Right lobe of liver (tissue), 4 donors: Measurements from ENCODE around the gene RBM28.

Experiments used
- POLR2A ChIP-seq: fragments of 450-650 bp; IDR thresholded peaks from one replicate; pipeline ENCODE4 v1.6.1; 2017; ENCODE audit warnings: antibody characterized with exemption, mild to moderate bottlenecking
- TF ChIP-seq, protein P1 (sequence below), 4 donors: fragments of 200-600 bp in 3 of 4; fragments of 450-650 bp in 1 of 4; IDR thresholded peaks; one replicate each; pipeline versions ENCODE4 v1.5.1 to v1.8.0; 2016 to 2022; ENCODE audit warnings: antibody characterized with exemption in 4 of 4, mild to moderate bottlenecking in 2 of 4
- donor health status: DM: no; HTN: no; CAD: no.
- donor health status: DM: no; HTN: no; CAD: no.
- donor health status: DM: no; HTN: yes; CAD: no.

DNA sequence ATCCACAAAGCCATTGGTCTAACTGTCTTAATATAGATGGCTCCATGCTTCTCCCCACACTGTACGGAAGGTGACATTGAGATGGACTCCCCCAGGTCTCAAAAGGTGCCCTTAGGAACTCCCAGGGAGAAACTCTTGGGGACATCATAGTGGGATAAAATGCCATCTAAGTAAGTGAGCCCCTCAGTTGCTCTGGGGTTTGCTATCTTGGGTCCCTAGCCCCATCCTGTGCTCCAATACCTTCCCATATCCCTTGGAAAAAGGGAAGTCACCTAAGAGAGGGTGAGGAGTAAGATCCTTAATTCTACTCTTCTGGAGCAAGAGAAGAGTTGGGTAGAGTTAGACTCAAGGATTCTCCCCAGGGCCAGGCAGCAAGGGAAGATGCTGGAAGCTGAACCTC lies 9.9 kb upstream of the RBM28 start:
- TF ChIP-seq, protein P1, sequence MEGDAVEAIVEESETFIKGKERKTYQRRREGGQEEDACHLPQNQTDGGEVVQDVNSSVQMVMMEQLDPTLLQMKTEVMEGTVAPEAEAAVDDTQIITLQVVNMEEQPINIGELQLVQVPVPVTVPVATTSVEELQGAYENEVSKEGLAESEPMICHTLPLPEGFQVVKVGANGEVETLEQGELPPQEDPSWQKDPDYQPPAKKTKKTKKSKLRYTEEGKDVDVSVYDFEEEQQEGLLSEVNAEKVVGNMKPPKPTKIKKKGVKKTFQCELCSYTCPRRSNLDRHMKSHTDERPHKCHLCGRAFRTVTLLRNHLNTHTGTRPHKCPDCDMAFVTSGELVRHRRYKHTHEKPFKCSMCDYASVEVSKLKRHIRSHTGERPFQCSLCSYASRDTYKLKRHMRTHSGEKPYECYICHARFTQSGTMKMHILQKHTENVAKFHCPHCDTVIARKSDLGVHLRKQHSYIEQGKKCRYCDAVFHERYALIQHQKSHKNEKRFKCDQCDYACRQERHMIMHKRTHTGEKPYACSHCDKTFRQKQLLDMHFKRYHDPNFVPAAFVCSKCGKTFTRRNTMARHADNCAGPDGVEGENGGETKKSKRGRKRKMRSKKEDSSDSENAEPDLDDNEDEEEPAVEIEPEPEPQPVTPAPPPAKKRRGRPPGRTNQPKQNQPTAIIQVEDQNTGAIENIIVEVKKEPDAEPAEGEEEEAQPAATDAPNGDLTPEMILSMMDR (IDR thresholded peaks at IDR 0.05): no peak
- no peak for TF ChIP-seq POLR2A
